Tibial nerve (tissue), 4 donors: Measurements from ENCODE around the gene PSMC4. TPM values are rescaled to one million over a fixed set of nuclear protein-coding genes. Genes with fewer than 3 reads are reported as not detected.

Experiments
- DNase-seq, 2 donors: peaks; one replicate each; pipeline ENCODE4 v3.0.0-alpha.2; 2019; ENCODE audit warnings: low spot score in 2 of 2
- H3K27ac ChIP-seq, 4 donors: fragments of 200-600 bp; sonication (generic) in 3 of 4; one replicate each; pipeline ENCODE4 v1.5.1; 2017 to 2019; ENCODE audit warnings: mild to moderate bottlenecking in 1 of 4
- H3K27me3 ChIP-seq, 2 donors: fragments of 200-600 bp; sonication (generic) in 1 of 2; one replicate each; pipeline versions ENCODE4 v1.5.1 to v1.6.0; 2017 to 2019
- H3K36me3 ChIP-seq, 3 donors: fragments of 200-600 bp; sonication (generic); one replicate each; pipeline ENCODE4 v1.5.1; 2018 to 2019
- H3K4me1 ChIP-seq, 4 donors: fragments of 200-600 bp; sonication (generic) in 3 of 4; one replicate each; pipeline ENCODE4 v1.5.1; 2017 to 2019
- H3K4me3 ChIP-seq, 4 donors: fragments of 200-600 bp; sonication (generic) in 3 of 4; one replicate each; pipeline ENCODE4 v1.5.1; 2017 to 2019; ENCODE audit warnings: mild to moderate bottlenecking in 1 of 4, moderate library complexity in 1 of 4
- H3K9me3 ChIP-seq, 4 donors: fragments of 200-600 bp; sonication (generic) in 3 of 4; one replicate each; pipeline ENCODE4 v1.5.1; 2017 to 2019
- CTCF ChIP-seq, 5 experiments: fragments of 200-600 bp in 3 of 5; fragments of 450-650 bp in 2 of 5; sonication (generic) in 3 of 5; IDR thresholded peaks; one replicate each; pipeline ENCODE4 v1.5.1; 2016 to 2019; ENCODE audit warnings: antibody characterized with exemption in 5 of 5, mild to moderate bottlenecking in 3 of 5, moderate library complexity in 2 of 5
- EP300 ChIP-seq, 2 donors: sonication (generic); formaldehyde crosslinking; IDR thresholded peaks; one replicate each; pipeline ENCODE4 v1.6.1; 2017; ENCODE audit warnings: antibody characterized with exemption in 2 of 2, mild to moderate bottlenecking in 1 of 2
- POLR2A ChIP-seq, 2 donors: fragments of 450-650 bp; IDR thresholded peaks; one replicate each; pipeline ENCODE4 v1.6.1; 2017; ENCODE audit warnings: antibody characterized with exemption in 2 of 2, mild to moderate bottlenecking in 2 of 2, moderate library complexity in 2 of 2
- WGBS, 2 donors: methylation state at CpG; one replicate each; pipeline ENCODE4 v1.1.5; 2018; 5-methylcytosine and 5-hydroxymethylcytosine counted together
- total RNA-seq, 4 donors: library from RNA; depleted of rRNA; stranded (reverse); fragments of >200 nt; gene quantifications; one replicate each; pipeline ENCODE4 v1.1.0, GENCODE V29; 2016

The PSMC4 gene
- total RNA-seq, 4 donors from 2014 or later = 49.4 to 91.8 (median 69.5) TPM

GRCh38 chr19:39942366-39942730 lies 28.6 kb upstream of the PSMC4 start:
- H3K36me3 ChIP-seq = no peaks in the 10 kb centered on the region
- 18 to 21% methylated on average over 4 of the region's 4 CpGs for WGBS, 2 donors
- no peak for TF ChIP-seq POLR2A (IDR thresholded peaks at IDR 0.05)
- no peak for TF ChIP-seq EP300 (IDR thresholded peaks at IDR 0.05)
- no peak for TF ChIP-seq CTCF (IDR thresholded peaks at IDR 0.05)
- no peak overlapping the region for H3K4me3 ChIP-seq
- no peaks in the 10 kb centered on the region for H3K27me3 ChIP-seq
- H3K9me3 ChIP-seq = peaks cover 0 to 25% (median 2%) of the 10 kb centered on the region in 4 donors
- peaks cover 0 to 14% (median 0%) of the 10 kb centered on the region in 4 donors for H3K4me1 ChIP-seq
- DNase-seq = no peak
- no peak overlapping the region for H3K27ac ChIP-seq

- Histone ChIP-seq H3K27ac (peak overlapping the region in 1 of 4 donors; percentile 59), H3K27me3 (no peaks in the 10 kb centered on the region), H3K4me3 (no peak overlapping the region), H3K4me1 (peaks cover 0 to 14% (median 0%) of the 10 kb centered on the region in 4 donors), H3K36me3 (no peaks in the 10 kb centered on the region), H3K9me3 (peaks cover 0 to 25% (median 2%) of the 10 kb centered on the region in 4 donors)
- TF ChIP-seq CTCF (IDR thresholded peaks at IDR 0.05) (no peak), POLR2A (IDR thresholded peaks at IDR 0.05) (no peak), EP300 (IDR thresholded peaks at IDR 0.05) (no peak)
- 86 to 88% methylated on average over 7 of the region's 7 CpGs for WGBS, 2 donors
- no peak for DNase-seq
Observed at GRCh38 chr19:39943586-39943985, 27.4 kb upstream of the PSMC4 start.

- TF ChIP-seq CTCF (IDR thresholded peaks at IDR 0.05) (no peak), POLR2A (IDR thresholded peaks at IDR 0.05) (no peak), EP300 (IDR thresholded peaks at IDR 0.05) (no peak)
- no peaks in the 10 kb centered on the region for H3K27me3 ChIP-seq
- H3K36me3 ChIP-seq = no peaks in the 10 kb centered on the region
- 78 to 87% methylated on average over 4 of the region's 4 CpGs for WGBS, 2 donors
- DNase-seq = no peak
- H3K4me1 ChIP-seq = peaks cover 0 to 9% (median 2%) of the 10 kb centered on the region in 4 donors
- no peak overlapping the region for H3K27ac ChIP-seq
- no peak overlapping the region for H3K4me3 ChIP-seq
- H3K9me3 ChIP-seq = peaks cover 0 to 4% (median 0%) of the 10 kb centered on the region in 4 donors
Observed at GRCh38 chr19:39946532-39946931, 24.4 kb upstream of the PSMC4 start.

GRCh38 chr19:39949026-39949747 lies 21.8 kb upstream of the PSMC4 start:
- Histone ChIP-seq H3K9me3 (no peaks in the 10 kb centered on the region), H3K4me1 (peaks cover 0 to 8% (median under 1%) of the 10 kb centered on the region in 4 donors), H3K4me3 (no peak overlapping the region), H3K27ac (no peak overlapping the region), H3K27me3 (no peaks in the 10 kb centered on the region), H3K36me3 (no peaks in the 10 kb centered on the region)
- TF ChIP-seq CTCF (IDR thresholded peaks at IDR 0.05) (no peak), POLR2A (IDR thresholded peaks at IDR 0.05) (no peak), EP300 (IDR thresholded peaks at IDR 0.05) (no peak)
- WGBS, 2 donors = 77 to 82% methylated on average over 2 of the region's 2 CpGs
- DNase-seq = no peak

GRCh38 chr19:39951065-39951650 lies 19.8 kb upstream of the PSMC4 start:
- TF ChIP-seq CTCF (IDR thresholded peaks at IDR 0.05) (no peak), EP300 (IDR thresholded peaks at IDR 0.05) (no peak), POLR2A (IDR thresholded peaks at IDR 0.05) (no peak)
- H3K4me3 ChIP-seq = no peak overlapping the region
- peaks cover 0 to 8% (median 0%) of the 10 kb centered on the region in 4 donors for H3K4me1 ChIP-seq
- H3K9me3 ChIP-seq = no peaks in the 10 kb centered on the region
- no peak overlapping the region for H3K27ac ChIP-seq
- no peaks in the 10 kb centered on the region for H3K27me3 ChIP-seq
- WGBS, 2 donors = 70 to 83% methylated on average over 2 of the region's 2 CpGs
- DNase-seq = no peak
- no peaks in the 10 kb centered on the region for H3K36me3 ChIP-seq
